ENCODE data around the gene LBX2.

The LBX2 gene

DNA sequence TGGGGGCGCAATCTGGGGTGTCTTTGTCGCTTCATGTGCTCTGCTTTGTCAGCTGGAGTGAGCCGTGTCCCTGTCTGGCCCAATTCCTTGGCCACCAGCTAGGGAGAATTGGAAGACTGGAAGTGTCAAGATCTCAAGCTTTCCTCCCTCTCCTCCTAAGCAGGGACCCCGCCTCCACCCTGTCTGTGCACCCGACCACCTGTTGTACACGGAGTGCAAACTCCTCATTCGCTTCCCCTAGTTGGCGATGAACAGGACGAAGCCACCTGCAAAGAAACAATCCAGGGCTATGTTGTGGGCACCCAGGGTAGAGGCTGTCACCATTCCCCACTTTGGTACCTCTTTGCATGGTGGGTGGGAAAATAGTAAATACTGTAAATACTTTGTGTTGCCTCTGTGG is 28.3 kb upstream of the LBX2 start:
- in situ Hi-C loops (cut with MboI; ENCODE audit: low sequenced_read_pairs): no loop called here

- in situ Hi-C loops (cut with MboI; ENCODE audit: low sequenced_read_pairs): no loop called here
These were observed 27.3 kb upstream of the LBX2 start for GRCh38 chr2:74526649-74527230.

- in situ Hi-C loops (cut with MboI; ENCODE audit: low sequenced_read_pairs): no loop called here
These were observed 26.6 kb upstream of the LBX2 start, which contains the start of gene DQX1 for GRCh38 chr2:74525717-74526648. TSS of gene DQX1 (minus strand) at chr2:74526231. CDS start at chr2:74525729, 502 bp downstream.

GRCh38 chr2:74524955-74525716 is 25.7 kb upstream of the LBX2 start:
- in situ Hi-C loops (cut with MboI; ENCODE audit: low sequenced_read_pairs): no loop called here

GRCh38 chr2:74524005-74524404 is 24.6 kb upstream of the LBX2 start:
- in situ Hi-C loops (cut with MboI; ENCODE audit: low sequenced_read_pairs): no loop called here

- in situ Hi-C loops (cut with MboI; ENCODE audit: low sequenced_read_pairs): no loop called here
These were observed 23.1 kb upstream of the LBX2 start for GRCh38 chr2:74522516-74522915.

DNA sequence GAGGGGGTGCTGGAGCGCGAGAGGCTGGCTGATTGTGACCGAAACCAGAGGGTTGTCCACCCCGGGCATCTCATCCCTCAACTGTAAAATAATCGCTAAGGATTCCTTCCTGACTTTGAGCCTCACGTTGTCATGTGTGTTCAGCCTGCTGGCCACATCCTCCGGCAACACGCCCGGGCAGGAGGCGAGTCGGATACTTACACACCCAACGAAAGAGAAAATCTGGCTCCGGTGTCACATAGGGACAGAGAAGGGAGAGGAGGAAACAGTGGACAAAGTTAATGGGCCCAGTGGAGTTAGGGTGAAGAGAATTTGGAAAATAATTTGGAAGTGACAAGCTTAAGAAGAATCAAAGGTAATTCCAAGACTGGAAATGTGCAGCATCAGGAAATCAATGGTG is 17.2 kb upstream of the LBX2 start:
- in situ Hi-C loops (cut with MboI; ENCODE audit: low sequenced_read_pairs): no loop called here

GRCh38 chr2:74515981-74516633 is 16.7 kb upstream of the LBX2 start:
- in situ Hi-C loops (cut with MboI; ENCODE audit: low sequenced_read_pairs): no loop called here

DNA sequence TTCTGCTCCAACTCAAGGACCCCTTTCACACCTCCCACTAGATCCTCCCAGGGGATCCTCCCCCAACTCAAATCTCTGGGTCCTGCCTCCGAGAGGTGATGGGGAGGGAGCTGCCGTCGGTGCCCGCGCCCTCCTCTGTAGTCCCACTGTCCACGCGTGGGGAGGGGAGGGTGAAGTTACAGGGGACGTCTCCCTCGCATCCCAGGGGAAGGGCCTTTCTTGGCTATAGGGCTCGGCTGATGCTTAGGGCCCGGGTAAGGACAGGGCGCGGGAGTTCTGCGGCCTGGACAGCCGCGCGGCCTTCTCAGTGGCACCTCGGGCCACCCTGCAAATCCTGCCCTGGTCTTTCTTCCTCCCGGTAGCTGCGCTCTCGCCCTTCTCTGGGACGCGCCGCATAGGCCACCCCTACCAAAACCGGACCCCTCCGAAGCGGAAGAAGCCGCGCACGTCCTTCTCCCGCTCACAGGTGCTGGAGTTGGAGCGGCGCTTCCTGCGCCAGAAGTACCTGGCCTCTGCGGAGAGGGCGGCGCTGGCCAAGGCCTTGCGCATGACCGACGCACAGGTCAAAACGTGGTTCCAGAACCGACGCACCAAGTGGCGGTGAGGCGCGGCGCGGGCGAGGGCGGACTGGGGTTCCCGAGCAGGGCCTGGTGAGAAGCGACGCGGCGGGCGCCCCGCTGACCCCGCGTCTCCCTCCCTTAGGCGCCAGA is 16.0 kb upstream of the LBX2 start:
- in situ Hi-C loops (cut with MboI; ENCODE audit: low sequenced_read_pairs): no loop called here

DNA sequence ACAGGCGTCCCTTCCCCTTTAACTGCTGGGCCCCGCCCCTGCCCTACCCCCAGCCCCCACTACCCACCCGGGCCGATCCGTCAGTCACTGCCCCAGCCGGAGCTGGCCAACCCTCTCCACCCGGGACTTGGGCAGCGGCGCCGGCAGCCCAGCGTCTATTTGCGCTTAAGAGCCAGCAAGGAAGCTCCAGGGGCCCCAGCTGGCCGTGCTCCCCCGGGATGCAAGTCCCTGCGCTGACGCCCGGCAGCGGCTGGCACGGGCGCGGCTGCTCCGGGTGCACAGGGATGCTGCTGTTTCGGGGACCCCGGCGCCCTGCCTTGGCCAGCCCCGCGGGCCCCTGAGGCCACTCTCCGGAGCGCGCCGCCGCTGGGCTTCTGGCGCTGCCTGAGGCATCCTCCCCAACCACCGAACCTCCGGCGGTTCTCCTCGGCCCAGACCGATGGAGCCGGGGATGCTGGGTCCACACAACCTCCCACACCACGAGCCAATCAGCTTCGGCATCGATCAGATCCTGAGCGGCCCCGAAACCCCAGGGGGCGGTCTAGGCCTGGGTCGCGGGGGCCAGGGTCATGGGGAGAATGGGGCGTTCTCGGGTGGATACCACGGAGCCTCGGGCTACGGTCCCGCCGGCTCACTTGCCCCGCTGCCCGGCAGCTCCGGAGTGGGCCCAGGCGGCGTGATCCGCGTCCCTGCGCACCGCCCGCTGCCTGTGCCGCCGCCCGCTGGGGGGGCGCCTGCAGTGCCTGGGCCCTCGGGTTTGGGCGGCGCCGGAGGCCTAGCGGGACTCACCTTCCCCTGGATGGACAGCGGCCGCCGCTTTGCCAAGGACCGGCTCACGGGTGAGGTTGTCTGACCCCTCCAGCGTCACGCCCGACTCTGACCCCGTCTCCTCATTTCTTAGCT is 15.2 kb upstream of the LBX2 start, which contains the start of gene TLX2:
TSS of gene TLX2 (plus strand) at position 83 of the 903 bp plus-strand sequence. CDS start at position 440, 357 bp downstream.
- in situ Hi-C loops (cut with MboI; ENCODE audit: low sequenced_read_pairs): no loop called here

DNA sequence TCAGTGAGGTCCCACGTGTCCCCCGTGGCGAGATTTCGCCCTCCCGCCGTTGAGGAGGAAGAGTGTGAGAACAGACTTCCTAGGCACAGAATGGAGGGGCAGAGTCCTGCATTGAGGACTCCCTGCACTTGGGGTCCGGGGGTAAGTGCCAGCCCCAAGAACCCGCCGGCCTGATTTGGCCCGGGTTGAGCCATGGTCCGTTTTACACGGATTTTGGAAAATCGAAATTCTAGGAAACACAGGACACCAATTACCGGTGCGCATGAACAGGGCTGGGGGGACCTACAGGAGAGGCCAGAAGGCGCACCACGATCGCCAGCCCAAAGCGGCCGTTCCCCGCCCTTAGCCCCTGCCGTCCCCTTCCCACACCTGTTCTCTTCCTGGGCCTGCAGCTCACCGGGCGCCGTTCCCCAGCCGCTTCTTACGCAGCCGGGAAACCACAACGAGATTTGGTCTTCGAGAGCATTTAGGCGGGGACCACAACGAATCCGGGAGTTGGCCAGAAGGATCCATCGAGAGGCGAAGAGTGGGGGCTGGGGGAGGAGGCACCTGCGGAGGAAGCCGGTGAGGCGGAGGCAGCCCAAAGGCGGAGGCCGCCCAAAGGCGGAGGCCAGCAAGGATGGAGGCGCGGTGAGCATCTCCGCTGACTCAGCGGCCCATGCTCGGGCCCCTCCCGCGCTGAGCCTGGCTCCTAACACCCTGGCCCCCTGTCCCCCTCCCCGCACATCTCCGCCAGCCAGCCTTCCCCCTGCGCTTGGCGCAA is 14.4 kb upstream of the LBX2 start:
- in situ Hi-C loops (cut with MboI; ENCODE audit: low sequenced_read_pairs): no loop called here

DNA sequence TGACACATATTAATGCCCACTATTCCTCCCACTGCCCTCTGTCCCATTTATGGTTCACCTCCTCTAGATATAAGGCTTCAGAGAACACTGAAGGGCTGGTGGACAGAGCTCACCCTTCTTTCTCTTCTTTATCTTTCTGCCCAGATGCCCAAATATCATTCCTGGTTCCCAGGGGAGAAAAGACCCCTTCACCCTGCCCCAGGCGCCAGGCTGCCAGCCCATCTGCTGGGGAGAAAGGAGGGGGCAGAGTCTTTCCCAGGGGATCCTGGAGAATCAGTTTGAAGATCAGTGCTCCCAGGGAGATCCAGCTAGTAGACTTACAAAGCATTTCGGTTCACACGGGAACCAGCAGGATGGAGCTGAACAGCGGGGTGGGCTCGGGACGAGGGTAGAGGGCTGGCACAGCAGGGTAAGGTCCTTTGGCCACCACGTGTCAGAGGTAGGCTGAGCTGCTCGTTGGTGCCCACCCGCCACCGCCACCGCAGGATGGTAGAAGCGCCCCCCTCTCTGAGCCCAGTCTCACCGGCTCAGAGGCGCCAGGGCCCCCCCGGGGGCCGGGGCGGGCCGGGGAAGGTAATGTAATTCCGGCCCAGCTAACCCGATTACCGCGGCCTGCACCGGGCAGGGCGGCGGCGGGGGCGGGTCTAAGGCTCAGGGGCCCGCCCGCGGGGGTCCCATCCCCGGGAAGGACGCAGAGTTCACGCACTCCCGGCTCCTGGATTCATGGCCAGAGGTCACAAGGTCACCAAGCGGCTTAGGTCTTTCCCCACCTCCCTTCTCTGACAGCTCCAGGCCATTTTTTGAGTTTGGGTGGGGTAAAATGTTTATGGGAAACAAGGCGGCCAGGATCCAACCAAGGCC is 13.6 kb upstream of the LBX2 start:
- in situ Hi-C loops (cut with MboI; ENCODE audit: low sequenced_read_pairs): no loop called here

GRCh38 chr2:74511104-74511989 is 11.9 kb upstream of the LBX2 start:
- in situ Hi-C loops (cut with MboI; ENCODE audit: low sequenced_read_pairs): no loop called here

DNA sequence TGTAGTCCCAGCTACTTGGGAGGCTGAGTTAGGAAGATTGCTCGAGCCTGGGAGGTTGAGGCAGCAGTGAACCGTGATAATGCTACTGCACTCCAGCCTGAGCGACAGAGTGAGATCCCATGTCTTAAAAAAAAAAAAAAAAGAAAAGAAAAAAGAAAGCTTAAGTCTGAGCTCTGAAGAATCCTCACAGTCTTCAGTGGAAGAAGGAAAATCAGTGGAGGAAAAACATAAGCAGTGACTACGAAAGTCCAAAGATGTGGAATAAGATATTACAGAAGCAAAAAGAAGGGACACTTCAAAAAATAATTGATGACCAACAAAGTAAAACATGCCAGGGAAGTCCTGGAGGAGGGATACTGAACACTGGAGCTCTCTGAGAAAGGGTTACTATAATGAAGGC is 10.9 kb upstream of the LBX2 start:
- in situ Hi-C loops (cut with MboI; ENCODE audit: low sequenced_read_pairs): no loop called here

DNA sequence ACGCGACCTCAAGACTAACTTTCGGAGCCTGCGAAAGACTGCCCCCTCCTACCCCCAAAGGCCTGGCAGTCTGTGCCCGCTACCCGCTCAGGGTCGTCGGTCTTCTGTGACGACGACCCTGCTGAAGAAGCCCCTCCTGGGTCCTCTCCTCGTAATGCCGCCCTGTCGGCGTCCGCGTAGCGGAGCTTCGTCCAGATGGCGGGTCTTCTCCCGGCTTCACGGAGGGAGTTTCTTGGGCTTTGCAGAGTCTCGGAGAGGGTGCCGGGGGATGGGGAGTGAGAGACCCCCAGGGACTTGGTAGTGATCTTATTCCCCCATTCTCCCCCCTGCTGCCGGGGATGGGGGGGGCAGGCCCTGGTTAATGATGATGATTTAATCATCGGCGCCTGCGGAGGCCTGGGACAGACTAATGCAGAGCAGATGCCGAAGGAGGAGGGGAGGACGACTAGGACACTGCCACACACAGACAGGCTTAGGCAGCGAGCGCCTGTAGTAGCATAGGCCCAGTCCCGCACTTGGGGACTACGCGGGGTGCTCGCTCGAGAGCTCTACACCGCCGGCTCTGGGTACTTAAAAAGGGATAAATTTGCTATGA is 8.6 kb upstream of the LBX2 start:
- in situ Hi-C loops (cut with MboI; ENCODE audit: low sequenced_read_pairs): no loop called here

Data from HL-60/S4 treated with phorbol 12-myristate 13-acetate at 8.2 ng/mL for 4 days and 3 days (cell line).